Suprapubic skin (tissue), 3 donors: ENCODE data around the gene RBM4.

Experiments
- CTCF ChIP-seq, 2 donors: fragments of 200-600 bp in 1 of 2; fragments of 450-650 bp in 1 of 2; sonication (generic) in 1 of 2; IDR thresholded peaks; one replicate each; pipeline ENCODE4 v1.5.1; 2016 to 2019; ENCODE audit warnings: antibody characterized with exemption in 2 of 2, mild to moderate bottlenecking in 1 of 2, moderate library complexity in 1 of 2
- EP300 ChIP-seq: sonication (generic); formaldehyde crosslinking; IDR thresholded peaks from one replicate; pipeline ENCODE4 v1.6.1; 2017; ENCODE audit warnings: antibody characterized with exemption
- POLR2A ChIP-seq, 2 donors: fragments of 450-650 bp; IDR thresholded peaks; one replicate each; pipeline ENCODE4 v1.6.1; 2017; ENCODE audit warnings: antibody characterized with exemption in 2 of 2, mild to moderate bottlenecking in 2 of 2, moderate library complexity in 2 of 2

- TF ChIP-seq CTCF (IDR thresholded peaks at IDR 0.05) (no peak), POLR2A (IDR thresholded peaks at IDR 0.05) (no peak), EP300 (no peak)
Measured at GRCh38 chr11:66600631-66601233, 37.8 kb upstream of the RBM4 start.
